ENCODE measurements around the gene COL1A1.

The COL1A1 gene

GRCh38 chr17:50187394-50187725, 14.1 kb downstream of the COL1A1 start:
- no peaks in the 10 kb centered on the region for H3K36me3 ChIP-seq (ENCODE audit: control insufficient read depth, insufficient read depth, low read length)
- H3K9ac ChIP-seq (ENCODE audit: low read length), result no peak overlapping the region
- no peaks in the 10 kb centered on the region for H3K9me3 ChIP-seq (ENCODE audit: control insufficient read depth, low read length)
- no peak overlapping the region for H3K4me3 ChIP-seq (ENCODE audit: low read length)
- no peaks in the 10 kb centered on the region for H3K4me1 ChIP-seq (ENCODE audit: control insufficient read depth, insufficient read depth, low read length)
- H3K27me3 ChIP-seq (ENCODE audit: control insufficient read depth, insufficient read depth, low read length), result no peaks in the 10 kb centered on the region

GRCh38 chr17:50186661-50187393, 14.6 kb downstream of the COL1A1 start:
- Histone ChIP-seq H3K27me3 (ENCODE audit: control insufficient read depth, insufficient read depth, low read length) (no peaks in the 10 kb centered on the region), H3K4me3 (ENCODE audit: low read length) (no peak overlapping the region), H3K9ac (ENCODE audit: low read length) (no peak overlapping the region), H3K4me1 (ENCODE audit: control insufficient read depth, insufficient read depth, low read length) (no peaks in the 10 kb centered on the region), H3K9me3 (ENCODE audit: control insufficient read depth, low read length) (no peaks in the 10 kb centered on the region), H3K36me3 (ENCODE audit: control insufficient read depth, insufficient read depth, low read length) (no peaks in the 10 kb centered on the region)

GRCh38 chr17:50185631-50186471, 15.6 kb downstream of the COL1A1 start:
- H3K9ac ChIP-seq (ENCODE audit: low read length), result no peak overlapping the region
- no peaks in the 10 kb centered on the region for H3K36me3 ChIP-seq (ENCODE audit: control insufficient read depth, insufficient read depth, low read length)

GRCh38 chr17:50184611-50185398, 16.6 kb downstream of the COL1A1 start:
- no peaks in the 10 kb centered on the region for H3K36me3 ChIP-seq (ENCODE audit: control insufficient read depth, insufficient read depth, low read length)
- H3K4me3 ChIP-seq (ENCODE audit: low read length), result no peak overlapping the region
- no peaks in the 10 kb centered on the region for H3K27me3 ChIP-seq (ENCODE audit: control insufficient read depth, insufficient read depth, low read length)
- no peaks in the 10 kb centered on the region for H3K9me3 ChIP-seq (ENCODE audit: control insufficient read depth, low read length)
- no peaks in the 10 kb centered on the region for H3K4me1 ChIP-seq (ENCODE audit: control insufficient read depth, insufficient read depth, low read length)
- no peak overlapping the region for H3K9ac ChIP-seq (ENCODE audit: low read length)

More at GRCh38 chr17:50185631-50186471, 15.6 kb downstream of the COL1A1 start:
- Histone ChIP-seq H3K27me3 (ENCODE audit: control insufficient read depth, insufficient read depth, low read length) (no peaks in the 10 kb centered on the region), H3K9me3 (ENCODE audit: control insufficient read depth, low read length) (no peaks in the 10 kb centered on the region), H3K4me3 (ENCODE audit: low read length) (no peak overlapping the region), H3K4me1 (ENCODE audit: control insufficient read depth, insufficient read depth, low read length) (no peaks in the 10 kb centered on the region)

- Histone ChIP-seq H3K4me3 (ENCODE audit: low read length) (no peak overlapping the region), H3K27me3 (ENCODE audit: control insufficient read depth, insufficient read depth, low read length) (no peaks in the 10 kb centered on the region), H3K36me3 (ENCODE audit: control insufficient read depth, insufficient read depth, low read length) (no peaks in the 10 kb centered on the region), H3K9ac (ENCODE audit: low read length) (peak overlapping the region; percentile 35), H3K4me1 (ENCODE audit: control insufficient read depth, insufficient read depth, low read length) (no peaks in the 10 kb centered on the region), H3K9me3 (ENCODE audit: control insufficient read depth, low read length) (no peaks in the 10 kb centered on the region)
Observed at GRCh38 chr17:50184064-50184463, 17.4 kb downstream of the COL1A1 start.

- H3K9ac ChIP-seq (ENCODE audit: low read length), result peak overlapping the region; percentile 35
- no peak overlapping the region for H3K4me3 ChIP-seq (ENCODE audit: low read length)
- H3K9me3 ChIP-seq (ENCODE audit: control insufficient read depth, low read length), result no peaks in the 10 kb centered on the region
- H3K27me3 ChIP-seq (ENCODE audit: control insufficient read depth, insufficient read depth, low read length), result no peaks in the 10 kb centered on the region
- peaks cover 4% of the 10 kb centered on the region for H3K4me1 ChIP-seq (ENCODE audit: control insufficient read depth, insufficient read depth, low read length)
- no peaks in the 10 kb centered on the region for H3K36me3 ChIP-seq (ENCODE audit: control insufficient read depth, insufficient read depth, low read length)
Observed at GRCh38 chr17:50183421-50183994, 17.9 kb downstream of the COL1A1 start.

GRCh38 chr17:50182783-50183420, 18.5 kb downstream of the COL1A1 start:
- Histone ChIP-seq H3K4me1 (ENCODE audit: control insufficient read depth, insufficient read depth, low read length) (peaks cover 10% of the 10 kb centered on the region), H3K36me3 (ENCODE audit: control insufficient read depth, insufficient read depth, low read length) (no peaks in the 10 kb centered on the region), H3K27me3 (ENCODE audit: control insufficient read depth, insufficient read depth, low read length) (no peaks in the 10 kb centered on the region), H3K9me3 (ENCODE audit: control insufficient read depth, low read length) (no peaks in the 10 kb centered on the region), H3K9ac (ENCODE audit: low read length) (no peak overlapping the region), H3K4me3 (ENCODE audit: low read length) (no peak overlapping the region)

- Histone ChIP-seq H3K4me1 (ENCODE audit: control insufficient read depth, insufficient read depth, low read length) (peaks cover 18% of the 10 kb centered on the region), H3K36me3 (ENCODE audit: control insufficient read depth, insufficient read depth, low read length) (no peaks in the 10 kb centered on the region), H3K9me3 (ENCODE audit: control insufficient read depth, low read length) (no peaks in the 10 kb centered on the region), H3K27me3 (ENCODE audit: control insufficient read depth, insufficient read depth, low read length) (no peaks in the 10 kb centered on the region), H3K4me3 (ENCODE audit: low read length) (no peak overlapping the region), H3K9ac (ENCODE audit: low read length) (no peak overlapping the region)
Observed at GRCh38 chr17:50181591-50182560, 19.6 kb downstream of the COL1A1 start.

GRCh38 chr17:50181144-50181543, 20.3 kb downstream of the COL1A1 start:
- Histone ChIP-seq H3K4me1 (ENCODE audit: control insufficient read depth, insufficient read depth, low read length) (peaks cover 25% of the 10 kb centered on the region), H3K4me3 (ENCODE audit: low read length) (no peak overlapping the region), H3K27me3 (ENCODE audit: control insufficient read depth, insufficient read depth, low read length) (no peaks in the 10 kb centered on the region), H3K36me3 (ENCODE audit: control insufficient read depth, insufficient read depth, low read length) (no peaks in the 10 kb centered on the region), H3K9me3 (ENCODE audit: control insufficient read depth, low read length) (no peaks in the 10 kb centered on the region), H3K9ac (ENCODE audit: low read length) (no peak overlapping the region)

GRCh38 chr17:50180620-50181019, 20.8 kb downstream of the COL1A1 start:
- Histone ChIP-seq H3K4me3 (ENCODE audit: low read length) (no peak overlapping the region), H3K36me3 (ENCODE audit: control insufficient read depth, insufficient read depth, low read length) (no peaks in the 10 kb centered on the region), H3K9ac (ENCODE audit: low read length) (no peak overlapping the region), H3K4me1 (ENCODE audit: control insufficient read depth, insufficient read depth, low read length) (peaks cover 30% of the 10 kb centered on the region), H3K9me3 (ENCODE audit: control insufficient read depth, low read length) (no peaks in the 10 kb centered on the region), H3K27me3 (ENCODE audit: control insufficient read depth, insufficient read depth, low read length) (no peaks in the 10 kb centered on the region)

Measured in mucosa of stomach (tissue), 1 donor.